Coronary artery (tissue), 2 donors: ENCODE measurements around the gene MBNL1.

ENCODE experiments used
- DNase-seq: peaks from one replicate; pipeline ENCODE4 v3.0.0-alpha.2; 2017; ENCODE audit warnings: low spot score
- H3K27ac ChIP-seq, 2 donors: fragments of 200-600 bp; sonication (generic); one replicate each; pipeline ENCODE4 v1.5.1; 2016 to 2019
- H3K4me3 ChIP-seq: fragments of 200-600 bp; sonication (generic); 2 replicates; pipeline ENCODE4 v1.5.1; 2016; ENCODE audit warnings: mild to moderate bottlenecking, moderate library complexity
- CTCF ChIP-seq: fragments of 200-600 bp; sonication (generic); IDR thresholded peaks from one replicate; pipeline ENCODE4 v1.5.1; 2019; ENCODE audit warnings: antibody characterized with exemption

Gene MBNL1

GRCh38 chr3:152266221-152266995 is 2.3 kb upstream of the MBNL1 start:
- DNase-seq: peak; percentile 96
- TF ChIP-seq CTCF: no peak
- peak overlapping the region; percentile 99 to 100 for H3K27ac ChIP-seq
- peak overlapping the region; percentile 90 for H3K4me3 ChIP-seq

GRCh38 chr3:152267831-152268554 is 736 bp upstream of the MBNL1 start:
- H3K27ac ChIP-seq: peak overlapping the region; percentile 99 to 100
- peak overlapping the region; percentile 90 for H3K4me3 ChIP-seq
- DNase-seq: no peak
- no peak for TF ChIP-seq CTCF

DNA sequence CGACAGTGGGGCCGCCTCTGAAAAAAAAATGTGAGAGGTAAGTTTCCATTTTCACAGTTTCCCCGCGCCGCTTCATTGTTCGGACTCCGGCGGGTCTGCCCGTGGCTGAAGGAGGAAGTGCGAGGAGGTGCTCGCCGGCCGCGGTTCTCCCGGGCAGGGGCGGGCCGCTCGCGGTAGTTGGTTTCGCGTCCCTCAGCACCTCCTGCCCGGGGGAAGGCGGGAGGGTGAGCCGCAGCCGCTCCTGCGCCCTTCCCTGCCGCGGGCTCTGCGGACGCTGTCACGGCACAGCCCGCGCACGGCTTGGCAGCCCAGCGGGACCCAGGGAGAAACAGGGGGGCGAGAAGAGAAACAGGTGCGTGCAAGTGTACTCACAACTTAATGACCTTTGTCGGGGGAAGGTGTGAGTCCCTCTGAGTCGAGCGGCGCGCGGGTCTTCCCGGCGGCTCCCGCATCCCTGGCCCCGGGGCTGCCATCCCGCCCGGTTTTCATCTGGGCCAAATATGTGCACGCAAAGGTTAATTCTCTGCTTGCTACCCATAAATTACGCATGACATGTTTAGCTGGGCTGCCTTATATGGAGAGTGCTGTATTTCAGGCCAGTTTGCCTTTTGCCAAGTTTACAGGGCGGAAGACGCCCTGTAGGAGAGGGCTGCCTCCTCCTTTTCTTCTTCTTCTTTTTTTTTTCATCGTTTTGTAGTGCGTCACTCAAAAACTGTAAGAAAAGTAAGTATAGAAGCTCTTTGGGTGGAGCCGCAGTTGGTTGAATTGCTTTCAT is 514 bp downstream of the MBNL1 start:
- peak overlapping the region; percentile 90 for H3K4me3 ChIP-seq
- DNase-seq: peak; percentile 87
- no peak for TF ChIP-seq CTCF

DNA sequence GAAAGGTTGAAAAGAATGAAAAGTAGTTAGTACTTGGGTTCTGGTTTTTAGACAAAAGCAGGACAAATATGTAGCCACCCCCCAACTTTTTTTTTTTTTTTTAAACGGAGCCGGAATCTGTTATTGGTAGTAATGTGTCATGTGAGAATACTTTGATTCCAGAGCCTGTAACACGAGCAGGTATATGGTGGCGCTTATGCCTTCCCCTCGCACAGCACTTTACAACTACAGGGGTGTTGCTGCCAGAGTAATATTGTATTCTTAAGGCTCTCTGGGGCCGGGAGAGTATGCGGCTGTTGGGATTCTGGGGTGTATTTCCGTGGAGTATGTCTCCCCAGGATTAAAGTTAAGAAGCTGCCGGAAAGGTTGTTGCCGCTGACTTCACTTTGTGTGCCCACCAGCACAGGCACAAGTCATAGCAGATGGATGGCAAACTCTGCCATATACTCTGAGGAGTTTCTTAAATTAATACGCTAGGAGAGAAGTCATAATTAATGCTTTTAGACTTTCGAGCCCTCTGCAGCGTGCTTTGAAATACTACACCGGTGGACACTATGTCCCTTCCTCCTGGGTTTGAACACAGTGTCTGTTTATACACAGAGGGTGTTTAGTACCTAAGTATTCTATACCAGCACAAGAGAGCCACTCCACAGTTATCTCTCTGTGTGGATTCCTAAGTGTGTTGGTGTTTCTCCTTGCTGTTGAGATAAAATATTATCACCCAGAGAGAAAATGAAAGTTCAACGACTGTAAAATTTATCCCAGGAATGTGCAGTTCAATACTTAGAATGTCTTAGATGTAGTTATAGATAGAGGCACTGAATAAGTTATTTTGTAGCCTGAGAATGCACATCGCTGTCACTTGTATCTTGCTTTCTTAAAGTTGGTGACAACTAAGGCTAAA is 1.4 kb downstream of the MBNL1 start:
- Histone ChIP-seq H3K27ac (peak overlapping the region; percentile 99 to 100), H3K4me3 (peak overlapping the region; percentile 90)
- peak; percentile 77 for DNase-seq
- no peak for TF ChIP-seq CTCF

More for the DNA sequence above, 514 bp downstream of the MBNL1 start:
- H3K27ac ChIP-seq: peak overlapping the region; percentile 99 to 100

- no peak for DNase-seq
- no peak for TF ChIP-seq CTCF
- Histone ChIP-seq H3K4me3 (peak overlapping the region; percentile 90), H3K27ac (peak overlapping the region; percentile 99 to 100)
These were observed 2.2 kb downstream of the MBNL1 start for GRCh38 chr3:152270937-152271336.
